PC-3 (cell line): ENCODE data around the gene ZNF79.

ENCODE experiments used
- CTCF ChIP-seq: fragments of 300-600 bp; sonication (generic); conservative IDR thresholded peaks from 2 replicates; pipeline ENCODE4 v1.5.1; 2017; ENCODE audit warnings: antibody characterized with exemption, low read depth, mild to moderate bottlenecking, low read length
- EZH2 ChIP-seq: fragments of 300-600 bp; sonication (generic); IDR thresholded peaks from one replicate; pipeline ENCODE4 v1.6.1; 2017; ENCODE audit warnings: antibody characterized with exemption, mild to moderate bottlenecking, low read length; ENCODE audit not compliant: unreplicated experiment
- EZH2phosphoT487 ChIP-seq: fragments of 300-600 bp; sonication (generic); IDR thresholded peaks from 2 replicates; pipeline ENCODE4 v1.6.1; 2018; ENCODE audit warnings: mild to moderate bottlenecking, antibody characterized with exemption, low read length, borderline replicate concordance

GRCh38 chr9:127445851-127446712, 21.9 kb downstream of the ZNF79 start:
- TF ChIP-seq EZH2 (no peak), CTCF (no peak), EZH2phosphoT487 (no peak)
